HepG2 (cell line): ENCODE measurements around the gene LIPE. TPM values are rescaled to one million over a fixed set of nuclear protein-coding genes. Genes with fewer than 3 reads are reported as not detected.

Experiments used
- ATAC-seq: fragments of 200-7000 bp; cut with Tn5 transposase; 3 replicates; pipeline ENCODE4 v1.9.1; 2020; ENCODE audit warnings: mild to moderate bottlenecking, moderate library complexity
- BruUV-seq: library from RNA; stranded (reverse); fragments of 400-500 nt; replicated peaks from 2 replicates; lab custom pipeline; 2021; lab: Mats Ljungman, UMichigan
- CTCF ChIA-PET: fragments of 300-600 bp; formaldehyde crosslinking; extraction: SDS; loops from one replicate; lab custom pipeline; 2021; ENCODE audit warnings: low total read pairs, inconsistent platforms, low intra/inter-chr PET ratio; lab: Yijun Ruan, JAX
- POLR2A ChIA-PET: fragments of 350-600 bp; sonication (Branson Sonifier 250); formaldehyde crosslinking; loops from one replicate; lab custom pipeline; 2020; ENCODE audit warnings: antibody characterized with exemption, inconsistent platforms; lab: Yijun Ruan, JAX
- DNase-seq: peaks from one replicate; pipeline ENCODE4 v3.0.0-alpha.2; 2015; ENCODE audit warnings: low spot score
- FAIRE-seq: peaks from 3 replicates; lab custom pipeline; 2011; peaks lifted over from hg19 to GRCh38; lab: Jason Lieb, UNC
- H2AFZ ChIP-seq: one replicate; pipeline ENCODE4 v1.6.1; 2011; ENCODE audit warnings: low read length, inconsistent platforms
- H3K27ac ChIP-seq: fragments of 300-600 bp; 3 replicates; pipeline ENCODE4 v1.8.0; 2011; ENCODE audit warnings: mixed run types, mild to moderate bottlenecking, mixed read lengths, low read length, inconsistent platforms; ENCODE audit not compliant: insufficient read depth; ENCODE audit errors: extremely low read length
- H3K27me3 ChIP-seq, 2 experiments: fragments of 200-600 bp in 1 of 2; 2 replicates in 1 of 2; 3 replicates in 1 of 2; pipeline versions ENCODE4 v1.6.0 to v1.8.0; 2011; ENCODE audit warnings: low read length in 2 of 2, mild to moderate bottlenecking in 2 of 2, moderate library complexity in 2 of 2, inconsistent platforms in 1 of 2; ENCODE audit not compliant: insufficient read depth in 2 of 2, control insufficient read depth in 1 of 2
- H3K36me3 ChIP-seq, 2 experiments: fragments of 200-600 bp in 1 of 2; replicated peaks in 1 of 2; 2 replicates in 1 of 2; 3 replicates in 1 of 2; pipeline versions ENCODE4 v1.5.1 to v1.8.0; 2011; ENCODE audit warnings: low read length in 2 of 2, inconsistent platforms in 1 of 2; ENCODE audit not compliant: insufficient read depth in 2 of 2, control insufficient read depth in 1 of 2
- H3K4me1 ChIP-seq: 2 replicates; pipeline ENCODE4 v1.5.1; 2012; ENCODE audit warnings: low read length, inconsistent platforms; ENCODE audit not compliant: insufficient read depth
- H3K4me2 ChIP-seq: 2 replicates; pipeline ENCODE4 v1.6.0; 2011; ENCODE audit warnings: low read depth, low read length, inconsistent platforms
- H3K4me3 ChIP-seq, 3 experiments: fragments of 200-600 bp in 1 of 3; sonication (generic), shearing (Covaris generic) in 1 of 3; replicated peaks in 1 of 3; 2 replicates each; pipeline ENCODE4 v1.5.1; 2011 to 2016; ENCODE audit warnings: low read length in 3 of 3, inconsistent platforms in 2 of 3, low read depth in 2 of 3, mild to moderate bottlenecking in 2 of 3, control low read depth in 1 of 3, mixed read lengths in 1 of 3; ENCODE audit not compliant: insufficient read depth in 1 of 3
- H3K79me2 ChIP-seq: one replicate; pipeline ENCODE4 v1.6.1; 2011; ENCODE audit warnings: low read length, inconsistent platforms; ENCODE audit not compliant: insufficient read depth
- H3K9ac ChIP-seq: 2 replicates; pipeline ENCODE4 v1.6.0; 2011; ENCODE audit warnings: mild to moderate bottlenecking, low read depth, low read length, inconsistent platforms; ENCODE audit not compliant: insufficient read depth
- H3K9me3 ChIP-seq: 2 replicates; pipeline ENCODE4 v1.5.1; 2012; ENCODE audit warnings: mild to moderate bottlenecking, low read length
- H4K20me1 ChIP-seq: 2 replicates; pipeline ENCODE4 v1.6.0; 2011; ENCODE audit warnings: inconsistent platforms, mild to moderate bottlenecking, low read length, moderate library complexity; ENCODE audit not compliant: insufficient read depth
- BORCS8-MEF2B ChIP-seq: sonication (generic); formaldehyde crosslinking; IDR thresholded peaks from 2 replicates; pipeline ENCODE4 v1.8.0; 2022; ENCODE audit warnings: mild to moderate bottlenecking, missing genetic modification reagents
- FLYWCH1 ChIP-seq: sonication (generic); formaldehyde crosslinking; IDR thresholded peaks from 2 replicates; pipeline ENCODE4 v1.8.1; 2023; ENCODE audit warnings: mild to moderate bottlenecking, missing genetic modification reagents
- FOXA1 ChIP-seq, 2 experiments: fragments of 450-650 bp in 1 of 2; sonication (generic) in 1 of 2; formaldehyde crosslinking in 1 of 2; IDR thresholded peaks; 2 replicates each; pipeline versions ENCODE4 v1.4.0 to v1.6.1; 2016 to 2020; ENCODE audit warnings: missing genetic modification reagents in 1 of 2
- FOXK2 ChIP-seq: fragments of 450-650 bp; IDR thresholded peaks from 2 replicates; pipeline ENCODE4 v1.6.1; 2016
- HMG20B ChIP-seq: conservative IDR thresholded peaks from 2 replicates; pipeline ENCODE4 v1.6.1; 2016; ENCODE audit warnings: missing genetic modification reagents, missing compliant biosample characterization
- KDM5B ChIP-seq: sonication (generic); formaldehyde crosslinking; IDR thresholded peaks from 2 replicates; pipeline ENCODE4 v1.4.0; 2020; ENCODE audit warnings: missing genetic modification reagents, mild to moderate bottlenecking, borderline replicate concordance
- KDM6A ChIP-seq: IDR thresholded peaks from 2 replicates; pipeline ENCODE4 v1.6.1; 2016; ENCODE audit warnings: low read depth
- MEIS2 ChIP-seq: sonication (generic); formaldehyde crosslinking; IDR thresholded peaks from 2 replicates; pipeline ENCODE4 v1.9.0; 2021; ENCODE audit warnings: mild to moderate bottlenecking, missing genetic modification reagents
- RELA ChIP-seq: sonication (generic); formaldehyde crosslinking; IDR thresholded peaks from 2 replicates; pipeline ENCODE4 v1.4.0; 2020; ENCODE audit warnings: missing genetic modification reagents
- SNRNP70 ChIP-seq: fragments of 200-400 bp; formaldehyde crosslinking; IDR thresholded peaks from 2 replicates; pipeline ENCODE4 v1.6.1; 2017; ENCODE audit warnings: mild to moderate bottlenecking, low read depth, low read length, moderate library complexity
- SRF ChIP-seq: IDR thresholded peaks from 2 replicates; pipeline ENCODE4 v1.6.1; 2011; ENCODE audit warnings: mild to moderate bottlenecking, low read depth, low read length, moderate library complexity
- TAF15 ChIP-seq: fragments of 200-400 bp; formaldehyde crosslinking; IDR thresholded peaks from one replicate; pipeline ENCODE4 v1.6.1; 2018; ENCODE audit warnings: mild to moderate bottlenecking, low read depth, low read length; ENCODE audit not compliant: poor library complexity, severe bottlenecking
- THYN1 ChIP-seq: sonication (generic); formaldehyde crosslinking; IDR thresholded peaks from 2 replicates; pipeline ENCODE4 v1.8.1; 2023; ENCODE audit warnings: low read depth, mild to moderate bottlenecking, moderate library complexity, missing genetic modification reagents, borderline replicate concordance
- TMF1 ChIP-seq: sonication (generic); formaldehyde crosslinking; IDR thresholded peaks from 2 replicates; pipeline ENCODE4 v1.8.1; 2022; ENCODE audit warnings: low read depth, missing genetic modification reagents
- ZFY ChIP-seq: sonication (generic); formaldehyde crosslinking; IDR thresholded peaks from 2 replicates; pipeline ENCODE4 v1.4.0; 2020; ENCODE audit warnings: missing genetic modification reagents
- ZNF329 ChIP-seq: sonication (generic); formaldehyde crosslinking; IDR thresholded peaks from 2 replicates; pipeline ENCODE4 v1.9.0; 2021; ENCODE audit warnings: low read depth, mild to moderate bottlenecking, missing genetic modification reagents
- WGBS: methylation state at CpG from one replicate; pipeline ENCODE4 v1.1.6; 2017; ENCODE audit warnings: low lambda C conversion rate; 5-methylcytosine and 5-hydroxymethylcytosine counted together
- in situ Hi-C: cut with HindIII; loops from 2 replicates; pipeline ENCODE4 v1.10.0; 2017; ENCODE audit warnings: low pct_unique_long_range_greater_than_20kb; ENCODE audit not compliant: extremely low pct_ligation_motif_present
- intact Hi-C: fragments of 100-400 bp; cut with micrococcal nuclease; formaldehyde crosslinking; loops from one replicate; pipeline ENCODE4 v1.10.0; 2022; ENCODE audit not compliant: unreplicated experiment
- polyA plus RNA-seq, 8 experiments: library from polyadenylated mRNA; depleted of rRNA in 3 of 8; stranded (reverse) in 7 of 8; unstranded in 1 of 8; fragments of >200 nt; fragmentation: Illumina TruSeq in 4 of 8; extraction: Trizol in 4 of 8; gene quantifications; 2 replicates each; pipeline versions ENCODE4 v1.2.1 to v1.2.3, GENCODE V29; 2011 to 2016; ENCODE audit warnings: low read depth in 4 of 8, missing spikeins in 1 of 8, mixed read lengths in 1 of 8; ENCODE audit not compliant: insufficient read depth in 1 of 8
- total RNA-seq, 5 experiments: library from RNA; depleted of rRNA; stranded (reverse); fragments of >200 nt; fragmentation: Illumina TruSeq; extraction: Trizol; gene quantifications; 2 replicates each; pipeline ENCODE4 v1.2.3, GENCODE V29; 2016; ENCODE audit warnings: low read depth in 1 of 5
- TF ChIP-seq, protein P1 (sequence below): sonication (generic); IDR thresholded peaks from 2 replicates; pipeline ENCODE4 v1.6.1; 2016; ENCODE audit warnings: low read depth, borderline replicate concordance
- TF ChIP-seq, protein P2 (sequence below): sonication (generic); formaldehyde crosslinking; IDR thresholded peaks from 2 replicates; pipeline ENCODE4 v1.5.1; 2020; ENCODE audit warnings: mild to moderate bottlenecking, missing genetic modification reagents, moderate library complexity

LIPE gene
- total and polyA plus RNA-seq, 2 of the 13 experiments (the other 11 are each of a cell fraction or from before 2014, with no cell fraction given), result not detected

DNA sequence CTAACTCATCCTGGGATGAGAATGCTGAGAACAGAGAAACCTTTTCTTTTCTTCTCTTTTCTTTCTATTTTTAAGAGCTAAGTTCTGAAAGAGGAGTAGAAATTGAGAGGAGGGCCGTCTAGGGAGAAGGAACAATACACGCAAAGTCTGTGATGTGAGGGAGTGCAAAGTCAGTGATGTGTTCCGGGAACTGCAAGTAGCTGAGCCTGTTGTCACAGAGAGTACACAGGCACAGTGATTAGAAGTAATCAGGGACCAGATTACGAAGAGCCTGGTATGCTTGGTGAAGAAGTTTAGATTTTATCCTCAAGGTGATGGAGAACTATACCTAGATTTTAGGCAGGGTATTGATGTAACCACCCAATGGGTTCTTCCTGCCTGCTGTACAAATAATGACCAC, 47.6 kb upstream of the LIPE start:
- H2AFZ ChIP-seq, result no peak overlapping the region
- DNase-seq (no peak), FAIRE-seq (no peak), ATAC-seq (no peak)
- no peak overlapping the region for H3K27ac ChIP-seq
- no peak overlapping the region for H3K4me3 ChIP-seq
- in situ Hi-C loops (no loop called here), intact Hi-C loops (no loop called here)
- TF ChIP-seq SNRNP70 (no peak), MEIS2 (CRISPR knock-in tag) (no peak), FLYWCH1 (CRISPR knock-in tag) (no peak), BORCS8-MEF2B (no peak), RELA (CRISPR knock-in tag) (no peak), ZFY (no peak), KDM5B (no peak), HMG20B (CRISPR knock-in tag) (no peak), KDM6A (no peak), TMF1 (CRISPR knock-in tag) (no peak)
- CTCF ChIA-PET, result no interaction called here
- BruUV-seq, result no TSS peak
- no peaks in the 10 kb centered on the region for H3K27me3 ChIP-seq
- no peak overlapping the region for H3K9ac ChIP-seq
- POLR2A ChIA-PET, result interaction anchor here (1.5 kb wide), 1 partner anchor 23 kb away, joined by 7 read pairs; no protein-coding TSS in a partner anchor
- H3K36me3 ChIP-seq, result no peaks in the 10 kb centered on the region
- H3K79me2 ChIP-seq, result no peaks in the 10 kb centered on the region
- H4K20me1 ChIP-seq, result no peaks in the 10 kb centered on the region
- H3K9me3 ChIP-seq, result no peaks in the 10 kb centered on the region
- no peak overlapping the region for H3K4me2 ChIP-seq
- peaks cover 51% of the 10 kb centered on the region for H3K4me1 ChIP-seq
- WGBS, result 86% methylated on average over 4 of the region's 4 CpGs

DNA sequence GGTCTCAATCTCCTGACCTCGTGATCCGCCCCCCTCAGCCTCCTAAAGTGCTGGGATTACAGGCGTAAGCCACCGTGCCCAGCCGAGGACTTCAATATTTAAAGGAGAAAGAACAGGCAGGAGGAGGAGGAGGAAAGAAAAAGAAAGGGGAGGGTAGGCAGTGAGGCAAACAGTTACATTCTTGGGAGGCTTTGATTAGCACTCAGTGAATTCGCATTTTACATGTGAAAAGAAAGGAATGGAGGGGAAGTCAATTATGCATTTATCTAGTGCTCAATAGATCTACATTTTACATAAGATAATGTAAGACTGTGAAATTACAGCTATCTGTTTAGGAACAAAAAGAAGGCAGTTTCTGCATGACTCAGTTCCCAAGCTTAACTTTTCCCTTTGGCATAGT, 46.5 kb upstream of the LIPE start:
- in situ Hi-C loops, result no loop called here
- no peaks in the 10 kb centered on the region for H3K36me3 ChIP-seq
- H3K9me3 ChIP-seq, result no peaks in the 10 kb centered on the region
- no peak overlapping the region for H3K4me2 ChIP-seq
- WGBS, result 92% methylated on average over 6 of the region's 6 CpGs
- H4K20me1 ChIP-seq, result no peaks in the 10 kb centered on the region
- DNase-seq, result no peak
- H3K4me1 ChIP-seq, result peaks cover 48% of the 10 kb centered on the region
- CTCF ChIA-PET, result no interaction called here
- TF ChIP-seq FOXK2 (no peak), FOXA1 (IDR thresholded peaks at IDR 0.05) (no peak), FOXA1 (CRISPR knock-in tag; IDR thresholded peaks at IDR 0.05) (no peak), SRF (no peak), THYN1 (CRISPR knock-in tag) (no peak), ZNF329 (CRISPR knock-in tag) (no peak), TAF15 (no peak)
- TF ChIP-seq, protein P1, sequence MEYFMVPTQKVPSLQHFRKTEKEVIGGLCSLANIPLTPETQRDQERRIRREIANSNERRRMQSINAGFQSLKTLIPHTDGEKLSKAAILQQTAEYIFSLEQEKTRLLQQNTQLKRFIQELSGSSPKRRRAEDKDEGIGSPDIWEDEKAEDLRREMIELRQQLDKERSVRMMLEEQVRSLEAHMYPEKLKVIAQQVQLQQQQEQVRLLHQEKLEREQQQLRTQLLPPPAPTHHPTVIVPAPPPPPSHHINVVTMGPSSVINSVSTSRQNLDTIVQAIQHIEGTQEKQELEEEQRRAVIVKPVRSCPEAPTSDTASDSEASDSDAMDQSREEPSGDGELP, result no peak
- TF ChIP-seq, protein P2, sequence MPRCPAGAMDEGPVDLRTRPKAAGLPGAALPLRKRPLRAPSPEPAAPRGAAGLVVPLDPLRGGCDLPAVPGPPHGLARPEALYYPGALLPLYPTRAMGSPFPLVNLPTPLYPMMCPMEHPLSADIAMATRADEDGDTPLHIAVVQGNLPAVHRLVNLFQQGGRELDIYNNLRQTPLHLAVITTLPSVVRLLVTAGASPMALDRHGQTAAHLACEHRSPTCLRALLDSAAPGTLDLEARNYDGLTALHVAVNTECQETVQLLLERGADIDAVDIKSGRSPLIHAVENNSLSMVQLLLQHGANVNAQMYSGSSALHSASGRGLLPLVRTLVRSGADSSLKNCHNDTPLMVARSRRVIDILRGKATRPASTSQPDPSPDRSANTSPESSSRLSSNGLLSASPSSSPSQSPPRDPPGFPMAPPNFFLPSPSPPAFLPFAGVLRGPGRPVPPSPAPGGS (CRISPR knock-in tag), result no peak
- H3K4me3 ChIP-seq, result no peak overlapping the region
- no peak overlapping the region for H2AFZ ChIP-seq
- POLR2A ChIA-PET, result interaction anchor here (1.5 to 4.5 kb wide), 2 partner anchors 24 to 25 kb away, joined by 7 to 25 read pairs; no protein-coding TSS in a partner anchor
- no peak overlapping the region for H3K9ac ChIP-seq
- intact Hi-C loops, result no loop called here
- H3K27ac ChIP-seq, result no peak overlapping the region
- no TSS peak for BruUV-seq
- no peaks in the 10 kb centered on the region for H3K79me2 ChIP-seq
- FAIRE-seq, result no peak
- H3K27me3 ChIP-seq, result no peaks in the 10 kb centered on the region
- no peak for ATAC-seq
